Liver (tissue), 9 donors: ENCODE results near the gene LRMDA. TPM values are rescaled to one million over a fixed set of nuclear protein-coding genes. Genes with fewer than 3 reads are reported as not detected.
A peak's percentile ranks its signal among the peaks of the same experiment; 100 is the strongest.

Source experiments
- DNase-seq: peaks from one replicate; pipeline ENCODE4 v3.0.0-alpha.2; 2017; ENCODE audit warnings: low spot score
- H3K27ac ChIP-seq, 2 donors: one replicate each; pipeline ENCODE4 v1.7.0; 2013; ENCODE audit warnings: inconsistent platforms in 2 of 2, low read length in 2 of 2, control low read depth in 1 of 2, low read depth in 1 of 2, mild to moderate bottlenecking in 1 of 2
- H3K27me3 ChIP-seq, 4 donors: one replicate each; pipeline versions ENCODE4 v1.6.1 to v1.7.0; 2013; ENCODE audit warnings: low read length in 3 of 4, inconsistent platforms in 1 of 4, mild to moderate bottlenecking in 1 of 4, moderate library complexity in 1 of 4; ENCODE audit not compliant: control insufficient read depth in 4 of 4, insufficient read depth in 4 of 4
- H3K36me3 ChIP-seq, 4 donors: one replicate each; pipeline versions ENCODE4 v1.6.1 to v1.7.0; 2013; ENCODE audit warnings: low read length in 3 of 4, mild to moderate bottlenecking in 3 of 4, low read depth in 1 of 4, moderate library complexity in 1 of 4; ENCODE audit not compliant: control insufficient read depth in 4 of 4, insufficient read depth in 3 of 4
- H3K4me1 ChIP-seq, 4 donors: one replicate each; pipeline versions ENCODE4 v1.6.1 to v1.7.0; 2013; ENCODE audit warnings: low read length in 3 of 4, mild to moderate bottlenecking in 3 of 4, moderate library complexity in 1 of 4; ENCODE audit not compliant: control insufficient read depth in 4 of 4, insufficient read depth in 4 of 4
- H3K4me3 ChIP-seq, 3 donors: one replicate each; pipeline versions ENCODE4 v1.6.1 to v1.7.0; 2013; ENCODE audit warnings: low read length in 3 of 3, control low read depth in 1 of 3, low read depth in 1 of 3, mild to moderate bottlenecking in 1 of 3
- H3K9ac ChIP-seq, 2 donors: one replicate each; pipeline ENCODE4 v1.7.0; 2013; ENCODE audit warnings: low read length in 2 of 2, mild to moderate bottlenecking in 2 of 2, moderate library complexity in 2 of 2, control low read depth in 1 of 2, low read depth in 1 of 2
- H3K9me3 ChIP-seq, 4 donors: one replicate each; pipeline versions ENCODE4 v1.6.1 to v1.7.0; 2013; ENCODE audit warnings: low read length in 3 of 4; ENCODE audit not compliant: control insufficient read depth in 4 of 4
- CTCF ChIP-seq: fragments of 150-350 bp; IDR thresholded peaks from 2 replicates; pipeline ENCODE4 v1.5.1; 2017; ENCODE audit warnings: improper control_type of control experiment, low read depth, low read length; ENCODE audit not compliant: missing input control
- EGR1 ChIP-seq, 2 donors: IDR thresholded peaks; 2 replicates each; pipeline ENCODE4 v1.6.1; 2016 to 2018; ENCODE audit warnings: antibody characterized with exemption in 2 of 2, low read depth in 2 of 2
- FOXA1 ChIP-seq: IDR thresholded peaks from 2 replicates; pipeline ENCODE4 v1.6.1; 2016; ENCODE audit warnings: antibody characterized with exemption
- FOXA2 ChIP-seq: IDR thresholded peaks from 2 replicates; pipeline ENCODE4 v1.6.1; 2016; ENCODE audit warnings: antibody characterized with exemption
- HNF4A ChIP-seq, 2 donors: conservative IDR thresholded peaks; 2 replicates each; pipeline ENCODE4 v1.6.1; 2016; ENCODE audit warnings: antibody characterized with exemption in 2 of 2, mild to moderate bottlenecking in 2 of 2
- HNF4G ChIP-seq: IDR thresholded peaks from 2 replicates; pipeline ENCODE4 v1.6.1; 2016; ENCODE audit warnings: antibody characterized with exemption
- JUND ChIP-seq, 2 donors: IDR thresholded peaks; 2 replicates each; pipeline ENCODE4 v1.6.1; 2016; ENCODE audit warnings: antibody characterized with exemption in 2 of 2
- RAD21 ChIP-seq, 2 donors: IDR thresholded peaks; 2 replicates each; pipeline ENCODE4 v1.6.1; 2016; ENCODE audit warnings: antibody characterized with exemption in 2 of 2, mild to moderate bottlenecking in 2 of 2
- RXRA ChIP-seq, 2 donors: IDR thresholded peaks; 2 replicates each; pipeline ENCODE4 v1.6.1; 2017 to 2018; ENCODE audit warnings: antibody characterized with exemption in 2 of 2, mild to moderate bottlenecking in 1 of 2
- SP1 ChIP-seq: IDR thresholded peaks from 2 replicates; pipeline ENCODE4 v1.6.1; 2018; ENCODE audit warnings: antibody characterized with exemption, mild to moderate bottlenecking
- YY1 ChIP-seq: IDR thresholded peaks from 2 replicates; pipeline ENCODE4 v1.6.1; 2016; ENCODE audit warnings: antibody characterized with exemption, mild to moderate bottlenecking
- WGBS: extraction: QIAGEN DNeasy Blood & Tissue Kit; methylation state at CpG from one replicate; pipeline ENCODE4 v1.1.7; 2013; 5-methylcytosine and 5-hydroxymethylcytosine counted together
- polyA plus RNA-seq, 2 donors: library from polyadenylated mRNA; stranded (reverse) in 1 of 2; unstranded in 1 of 2; fragments of 200-250 nt in 1 of 2; fragments of >200 nt in 1 of 2; fragmentation: Nextera tagmentation in 1 of 2; extraction: Ambion mirVana in 1 of 2; gene quantifications; one replicate each; pipeline versions ENCODE4 v1.2.1 to v1.2.3, GENCODE V29; 2013 to 2015
- total RNA-seq, 2 donors: library from RNA; depleted of rRNA; stranded (reverse); fragments of >200 nt; gene quantifications; one replicate each; pipeline ENCODE4 v1.2.3, GENCODE V29; 2014
- TF ChIP-seq, protein P1 (sequence below): IDR thresholded peaks from 2 replicates; pipeline ENCODE4 v1.6.1; 2016; ENCODE audit warnings: antibody characterized with exemption
- TF ChIP-seq, protein P2 (sequence below): IDR thresholded peaks from 2 replicates; pipeline ENCODE4 v1.6.1; 2016; ENCODE audit warnings: antibody characterized with exemption
- TF ChIP-seq, protein P3 (sequence below): IDR thresholded peaks from 2 replicates; pipeline ENCODE4 v1.6.1; 2016; ENCODE audit warnings: antibody characterized with exemption, mild to moderate bottlenecking
- donor health status: healthy.
- donor health status: healthy.
- donor health status: healthy.
- donor health status: healthy.
- donor health status: healthy.

LRMDA gene
- total and polyA plus RNA-seq, 4 donors, result 7.9 to 15.8 (median 11.3) TPM

GRCh38 chr10:76282061-76283025 is 850.9 kb downstream of the LRMDA start:
- no peak for TF ChIP-seq YY1
- no peak for TF ChIP-seq FOXA1
- no peak for TF ChIP-seq RAD21 (IDR thresholded peaks at IDR 0.05)
- TF ChIP-seq, protein P1, sequence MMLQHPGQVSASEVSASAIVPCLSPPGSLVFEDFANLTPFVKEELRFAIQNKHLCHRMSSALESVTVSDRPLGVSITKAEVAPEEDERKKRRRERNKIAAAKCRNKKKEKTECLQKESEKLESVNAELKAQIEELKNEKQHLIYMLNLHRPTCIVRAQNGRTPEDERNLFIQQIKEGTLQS, result no peak
- peak in 1 of 2 donors; percentile 6 for TF ChIP-seq HNF4A (conservative IDR thresholded peaks at IDR 0.05)
- no peak for TF ChIP-seq JUND (IDR thresholded peaks at IDR 0.05)
- 48% methylated on average over 13 of the region's 13 CpGs for WGBS
- no peaks in the 10 kb centered on the region for H3K9me3 ChIP-seq
- H3K27me3 ChIP-seq, result no peaks in the 10 kb centered on the region
- H3K27ac ChIP-seq, result no peak overlapping the region
- peaks cover 0 to 14% (median 9%) of the 10 kb centered on the region in 4 donors for H3K4me1 ChIP-seq
- H3K4me3 ChIP-seq, result no peak overlapping the region
- no peaks in the 10 kb centered on the region for H3K36me3 ChIP-seq
- no peak overlapping the region for H3K9ac ChIP-seq
- DNase-seq, result no peak

DNA sequence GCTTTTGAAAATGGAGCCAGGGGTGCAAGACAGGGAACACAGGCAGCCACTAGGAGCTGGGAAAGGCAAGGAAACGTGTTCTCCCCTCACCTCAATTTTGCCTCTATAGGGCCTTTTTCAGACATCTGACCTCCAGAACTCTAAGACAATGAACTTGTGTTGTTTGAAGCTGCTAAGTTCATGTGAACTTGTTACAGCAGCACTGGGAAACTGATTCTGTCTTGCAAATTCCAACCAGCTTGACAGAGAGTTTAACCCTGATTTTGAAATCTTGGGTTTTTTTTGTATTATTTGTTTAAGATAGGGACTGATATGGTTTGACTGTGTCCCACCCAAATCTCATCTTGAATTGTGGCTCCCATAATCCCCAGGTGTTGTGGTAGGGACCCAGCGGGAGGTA is 852.9 kb downstream of the LRMDA start:
- Histone ChIP-seq H3K4me3 (no peak overlapping the region), H3K4me1 (peaks cover 0 to 14% (median 9%) of the 10 kb centered on the region in 4 donors), H3K9ac (no peak overlapping the region), H3K9me3 (no peaks in the 10 kb centered on the region), H3K36me3 (no peaks in the 10 kb centered on the region), H3K27ac (no peak overlapping the region), H3K27me3 (no peaks in the 10 kb centered on the region)
- TF ChIP-seq CTCF, result no peak
- no peak for TF ChIP-seq JUND (IDR thresholded peaks at IDR 0.05)
- no peak for TF ChIP-seq EGR1 (IDR thresholded peaks at IDR 0.05; ENCODE audit: low read depth in 2 of 2)
- no peak for TF ChIP-seq HNF4G
- TF ChIP-seq RXRA (IDR thresholded peaks at IDR 0.05), result no peak
- TF ChIP-seq, protein P2, sequence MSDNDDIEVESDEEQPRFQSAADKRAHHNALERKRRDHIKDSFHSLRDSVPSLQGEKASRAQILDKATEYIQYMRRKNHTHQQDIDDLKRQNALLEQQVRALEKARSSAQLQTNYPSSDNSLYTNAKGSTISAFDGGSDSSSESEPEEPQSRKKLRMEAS, result no peak
- TF ChIP-seq FOXA2, result no peak
- TF ChIP-seq SP1, result no peak
- TF ChIP-seq FOXA1, result no peak
- no peak for TF ChIP-seq RAD21 (IDR thresholded peaks at IDR 0.05)
- TF ChIP-seq, protein P3, sequence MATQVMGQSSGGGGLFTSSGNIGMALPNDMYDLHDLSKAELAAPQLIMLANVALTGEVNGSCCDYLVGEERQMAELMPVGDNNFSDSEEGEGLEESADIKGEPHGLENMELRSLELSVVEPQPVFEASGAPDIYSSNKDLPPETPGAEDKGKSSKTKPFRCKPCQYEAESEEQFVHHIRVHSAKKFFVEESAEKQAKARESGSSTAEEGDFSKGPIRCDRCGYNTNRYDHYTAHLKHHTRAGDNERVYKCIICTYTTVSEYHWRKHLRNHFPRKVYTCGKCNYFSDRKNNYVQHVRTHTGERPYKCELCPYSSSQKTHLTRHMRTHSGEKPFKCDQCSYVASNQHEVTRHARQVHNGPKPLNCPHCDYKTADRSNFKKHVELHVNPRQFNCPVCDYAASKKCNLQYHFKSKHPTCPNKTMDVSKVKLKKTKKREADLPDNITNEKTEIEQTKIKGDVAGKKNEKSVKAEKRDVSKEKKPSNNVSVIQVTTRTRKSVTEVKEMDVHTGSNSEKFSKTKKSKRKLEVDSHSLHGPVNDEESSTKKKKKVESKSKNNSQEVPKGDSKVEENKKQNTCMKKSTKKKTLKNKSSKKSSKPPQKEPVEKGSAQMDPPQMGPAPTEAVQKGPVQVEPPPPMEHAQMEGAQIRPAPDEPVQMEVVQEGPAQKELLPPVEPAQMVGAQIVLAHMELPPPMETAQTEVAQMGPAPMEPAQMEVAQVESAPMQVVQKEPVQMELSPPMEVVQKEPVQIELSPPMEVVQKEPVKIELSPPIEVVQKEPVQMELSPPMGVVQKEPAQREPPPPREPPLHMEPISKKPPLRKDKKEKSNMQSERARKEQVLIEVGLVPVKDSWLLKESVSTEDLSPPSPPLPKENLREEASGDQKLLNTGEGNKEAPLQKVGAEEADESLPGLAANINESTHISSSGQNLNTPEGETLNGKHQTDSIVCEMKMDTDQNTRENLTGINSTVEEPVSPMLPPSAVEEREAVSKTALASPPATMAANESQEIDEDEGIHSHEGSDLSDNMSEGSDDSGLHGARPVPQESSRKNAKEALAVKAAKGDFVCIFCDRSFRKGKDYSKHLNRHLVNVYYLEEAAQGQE, result no peak
- TF ChIP-seq YY1, result no peak
- TF ChIP-seq, protein P1, result no peak
- DNase-seq, result no peak
- 93% methylated on average over 2 of the region's 2 CpGs for WGBS
